Ammon's horn (tissue), 1 donor: Measurements from ENCODE around the gene CAMKK2.

Experiments
- DNase-seq: peaks from one replicate; pipeline ENCODE4 v3.0.0-alpha.2; 2016; ENCODE audit warnings: low spot score

CAMKK2 gene

GRCh38 chr12:121191151-121191550, 105.4 kb downstream of the CAMKK2 start:
- no peak for DNase-seq

GRCh38 chr12:121190523-121191031, 105.9 kb downstream of the CAMKK2 start:
- DNase-seq, result no peak

- DNase-seq, result no peak
These were observed 106.8 kb downstream of the CAMKK2 start for GRCh38 chr12:121189619-121190155.

GRCh38 chr12:121189131-121189530, 107.4 kb downstream of the CAMKK2 start:
- DNase-seq, result no peak

GRCh38 chr12:121188227-121188626, 108.3 kb downstream of the CAMKK2 start:
- no peak for DNase-seq
